SK-N-MC (cell line): ENCODE measurements around the gene TCIRG1.
"Not testable (repeated sequence)": the region's sequence is repeated elsewhere in the genome, so short reads cannot be mapped to it uniquely, and the experiment has no call there.

Experiments used
- EZH2 ChIP-seq: fragments of 200-600 bp; sonication (generic); IDR thresholded peaks from one replicate; pipeline ENCODE4 v1.6.1; 2017; ENCODE audit warnings: antibody characterized with exemption
- POLR2AphosphoS5 ChIP-seq: IDR thresholded peaks from 2 replicates; pipeline ENCODE4 v1.6.1; 2012; ENCODE audit warnings: mild to moderate bottlenecking, low read depth, low read length, borderline replicate concordance

- TF ChIP-seq POLR2AphosphoS5, EZH2: not testable (repeated sequence)
These were observed 43.7 kb upstream of the TCIRG1 start for GRCh38 chr11:67995129-67995528.
